ENCODE measurements around the gene CASP8.
"Not testable (repeated sequence)": the region's sequence is repeated elsewhere in the genome, so short reads cannot be mapped to it uniquely, and the experiment has no call there.

The CASP8 gene

GRCh38 chr2:201273330-201273983 lies 13.1 kb downstream of the CASP8 start:
- DNase-seq = no peak

DNA sequence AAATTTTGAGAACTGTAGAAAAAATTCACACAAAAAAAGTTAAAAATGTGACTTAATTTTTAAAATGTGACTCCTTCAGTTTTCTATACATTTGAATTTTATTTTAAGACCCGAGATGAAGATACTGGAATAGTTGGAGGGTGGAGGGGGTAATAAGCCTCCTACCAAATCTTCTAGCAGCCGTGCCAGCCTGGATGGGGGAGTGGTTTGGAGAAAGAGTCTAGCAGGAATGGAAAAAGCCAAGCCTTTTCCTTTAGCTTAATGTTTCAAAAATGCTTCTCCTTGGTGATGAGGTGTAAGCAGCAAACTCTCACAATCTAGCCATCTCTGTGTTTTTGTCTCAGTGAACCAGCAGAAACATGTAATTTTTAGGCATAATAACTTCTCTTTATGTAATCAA lies 14.7 kb downstream of the CASP8 start:
- no peak for DNase-seq

- no peak for DNase-seq
Observed at GRCh38 chr2:201275990-201276389, 15.7 kb downstream of the CASP8 start.

DNA sequence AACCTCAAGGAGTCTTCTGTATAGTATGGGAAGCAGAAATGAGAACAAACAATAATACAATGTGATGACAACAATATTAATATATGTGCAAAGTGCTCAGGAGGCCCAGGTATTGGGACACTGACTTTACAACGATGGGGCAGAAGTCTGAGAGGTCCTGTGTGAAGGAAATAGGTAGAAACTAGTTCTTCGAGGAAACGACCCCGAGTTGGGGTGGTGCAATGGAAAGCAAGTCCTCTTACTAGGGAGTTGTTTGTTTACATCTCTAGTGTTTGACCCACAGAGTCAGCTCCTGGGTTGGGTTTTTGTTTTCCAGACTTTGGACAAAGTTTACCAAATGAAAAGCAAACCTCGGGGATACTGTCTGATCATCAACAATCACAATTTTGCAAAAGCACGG lies 16.2 kb downstream of the CASP8 start:
- no peak for DNase-seq

DNA sequence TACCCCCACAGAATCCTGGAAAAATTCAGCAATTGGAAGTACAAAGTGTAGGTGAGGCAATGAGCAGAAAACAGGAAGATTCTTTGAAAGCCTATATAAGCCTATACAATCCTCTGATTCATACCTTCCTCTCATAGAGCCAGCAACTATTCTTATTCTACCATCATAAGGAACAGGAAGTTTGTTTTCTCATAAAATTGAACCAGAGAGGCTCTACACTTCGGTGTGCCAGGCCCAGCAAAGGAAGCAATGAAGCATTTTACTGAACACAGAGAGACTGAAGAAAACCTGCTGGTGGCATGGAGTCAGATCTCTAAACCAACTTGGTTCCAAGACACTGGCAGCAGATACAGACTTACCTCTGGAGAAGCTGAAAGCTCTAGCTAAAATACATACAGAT lies 18.7 kb downstream of the CASP8 start:
- DNase-seq = no peak

GRCh38 chr2:201280191-201281040 lies 20.1 kb downstream of the CASP8 start:
- DNase-seq = no peak

DNA sequence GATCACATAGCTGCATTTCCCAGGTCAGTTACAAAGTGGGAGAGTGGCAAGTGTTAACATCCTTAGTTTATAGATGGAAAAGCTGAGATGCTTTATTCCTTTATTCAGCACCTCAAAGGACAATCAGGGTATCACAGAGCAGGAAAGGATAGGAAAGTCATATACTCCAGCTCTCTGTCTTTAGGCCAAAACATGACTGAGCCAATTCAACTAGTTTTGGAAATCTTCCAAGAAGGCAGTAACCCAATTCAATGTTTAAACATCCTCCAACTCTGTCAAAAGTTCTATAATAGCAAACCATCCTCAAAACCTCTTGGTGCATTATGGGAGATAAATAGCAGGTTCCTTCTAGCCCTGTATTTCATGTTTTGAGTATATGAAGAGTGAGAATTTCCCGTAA lies 25.2 kb downstream of the CASP8 start:
- no peak for DNase-seq

- DNase-seq = not testable (repeated sequence)
Observed at GRCh38 chr2:201290457-201291148, 30.3 kb downstream of the CASP8 start.

- no peak for DNase-seq
Observed at GRCh38 chr2:201298462-201299052, 38.2 kb downstream of the CASP8 start.

GRCh38 chr2:201299929-201300328 lies 39.6 kb downstream of the CASP8 start:
- not testable (repeated sequence) for DNase-seq

DNA sequence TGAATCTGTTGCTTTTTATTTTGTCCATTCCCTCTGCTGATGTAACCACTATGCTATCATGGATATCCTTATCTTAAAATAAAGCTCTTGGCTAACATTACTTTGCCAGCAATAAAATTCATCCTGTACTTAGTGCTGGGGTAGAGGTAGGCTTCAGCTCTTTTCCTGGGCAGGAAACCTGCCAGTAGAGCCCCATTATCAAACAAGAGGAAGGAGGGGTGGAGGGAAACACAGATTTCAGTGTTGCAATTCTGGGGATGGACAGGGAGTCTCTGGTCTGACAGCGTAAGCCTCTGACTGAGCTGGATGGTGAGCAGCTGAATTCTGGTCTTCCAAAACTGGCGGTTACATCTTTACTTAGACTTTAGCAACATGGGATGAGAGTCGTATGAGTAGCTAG lies 47.5 kb downstream of the CASP8 start:
- no peak for DNase-seq

DNA sequence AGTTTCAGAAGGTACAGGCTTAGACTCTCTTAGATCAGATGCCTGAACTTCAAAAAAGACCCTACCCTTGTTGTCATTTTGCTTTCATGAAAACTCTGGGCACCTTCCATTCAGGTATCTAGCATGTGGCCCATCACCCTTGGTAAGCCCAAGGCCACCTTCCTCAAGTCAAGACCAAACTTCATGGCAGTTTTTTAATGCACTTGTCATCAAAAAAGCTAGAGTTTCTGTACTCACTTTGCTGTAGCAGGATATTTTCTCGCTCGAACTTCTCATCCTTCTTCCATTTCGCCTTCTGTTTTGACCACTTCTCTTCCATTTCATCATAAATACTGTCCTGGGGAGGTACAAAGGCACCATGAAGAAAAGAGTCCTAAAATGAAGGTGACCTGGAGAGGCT lies 48.6 kb downstream of the CASP8 start:
- no peak for DNase-seq

- DNase-seq = no peak
Observed at GRCh38 chr2:201313362-201313761, 53.0 kb downstream of the CASP8 start.

DNA sequence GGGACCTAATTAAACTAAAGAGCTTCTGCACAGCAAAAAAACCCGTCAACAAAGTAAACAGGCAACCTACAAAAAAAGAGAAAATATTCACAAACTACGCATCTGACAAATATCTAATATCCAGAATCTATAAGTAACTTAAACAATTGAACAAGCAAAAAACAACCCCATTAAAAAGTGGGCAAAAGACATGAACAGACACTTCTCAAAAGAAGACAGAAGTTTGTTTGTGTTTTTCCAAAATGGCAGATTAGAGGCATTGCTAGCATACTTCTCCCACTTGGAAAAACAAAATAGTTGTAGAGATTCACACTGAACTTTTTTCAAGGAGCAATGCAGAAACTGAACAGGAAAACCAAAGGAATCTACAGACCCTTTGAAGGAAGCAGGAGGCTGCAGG lies 59.2 kb downstream of the CASP8 start:
- no peak for DNase-seq

- no peak for DNase-seq
Observed at GRCh38 chr2:201320257-201320656, 59.9 kb downstream of the CASP8 start.

GRCh38 chr2:201320701-201321100 lies 60.4 kb downstream of the CASP8 start:
- no peak for DNase-seq

GRCh38 chr2:201322772-201323171 lies 62.4 kb downstream of the CASP8 start:
- DNase-seq = no peak

GRCh38 chr2:201327678-201328077 lies 67.3 kb downstream of the CASP8 start:
- DNase-seq = no peak

GRCh38 chr2:201329409-201329808 lies 69.1 kb downstream of the CASP8 start:
- no peak for DNase-seq
